PFSK-1 (cell line): ENCODE measurements around the gene SRPK2.

Source experiments
- FOXP2 ChIP-seq: optimal IDR thresholded peaks from 2 replicates; pipeline ENCODE3; 2011; ENCODE audit warnings: borderline replicate concordance, control low read depth, inconsistent platforms; ENCODE audit not compliant: insufficient read depth; ENCODE audit errors: extremely low read length, extremely low read depth
- POLR2AphosphoS5 ChIP-seq: IDR thresholded peaks from 2 replicates; pipeline ENCODE4 v1.6.1; 2012; ENCODE audit warnings: low read depth, mild to moderate bottlenecking, control low read depth, low read length, moderate library complexity
- SIN3A ChIP-seq: IDR thresholded peaks from 2 replicates; pipeline ENCODE4 v1.6.1; 2012; ENCODE audit warnings: mild to moderate bottlenecking, low read length, moderate library complexity, borderline replicate concordance; ENCODE audit not compliant: insufficient read depth
- TAF1 ChIP-seq: IDR thresholded peaks from 2 replicates; pipeline ENCODE4 v1.6.1; 2012; ENCODE audit warnings: low read length, control low read depth, borderline replicate concordance; ENCODE audit not compliant: insufficient read depth
- TF ChIP-seq, protein P1 (sequence below), 2 experiments: IDR thresholded peaks; 2 replicates each; pipeline versions ENCODE4 v1.6.1 to v1.8.0; 2011 to 2012; ENCODE audit warnings: low read depth in 2 of 2, low read length in 2 of 2, control low read depth in 1 of 2, inconsistent platforms in 1 of 2, mild to moderate bottlenecking in 1 of 2, moderate library complexity in 1 of 2; ENCODE audit not compliant: insufficient read depth in 1 of 2

The SRPK2 gene

DNA sequence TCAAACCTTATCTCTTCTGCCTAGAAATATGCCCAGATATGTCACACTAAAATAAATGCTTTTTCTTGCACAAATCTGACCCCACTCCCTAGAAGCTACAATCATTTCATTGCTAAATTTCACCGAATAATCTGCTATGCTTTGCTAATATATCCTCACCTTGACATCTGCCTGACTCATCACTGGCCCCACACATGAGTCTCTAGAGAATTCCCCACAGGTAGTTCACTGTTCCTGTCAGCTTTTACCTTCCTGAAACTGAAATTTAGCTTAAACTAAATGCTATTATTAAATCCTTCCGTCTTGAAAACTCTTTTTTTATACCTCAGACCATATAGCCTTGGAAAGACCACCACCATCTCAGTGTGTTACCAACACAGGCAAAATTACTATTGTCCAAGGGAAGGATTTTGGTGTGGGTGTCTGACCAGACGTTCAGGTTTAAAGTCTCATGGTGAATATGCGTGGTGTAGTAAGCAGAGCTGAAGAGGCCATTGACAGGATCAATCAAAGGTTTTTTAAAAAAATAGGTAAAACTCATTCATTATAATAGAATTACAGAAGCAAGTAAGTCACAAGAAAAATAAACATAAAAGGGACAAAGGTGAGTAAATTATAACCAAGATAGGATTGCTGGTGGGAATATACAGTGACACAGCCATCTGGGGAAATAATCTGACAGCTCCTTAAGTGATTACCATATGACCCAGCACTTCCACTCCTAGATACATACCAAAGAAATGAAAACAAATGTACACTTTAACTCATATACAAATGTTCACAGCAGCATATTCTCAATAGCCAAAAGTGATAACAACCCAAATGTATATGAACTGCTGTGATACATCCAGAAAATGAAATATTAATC is 201.2 kb downstream of the SRPK2 start:
- TF ChIP-seq FOXP2 (no peak), TAF1 (no peak), POLR2AphosphoS5 (no peak), SIN3A (no peak)
- TF ChIP-seq, protein P1, sequence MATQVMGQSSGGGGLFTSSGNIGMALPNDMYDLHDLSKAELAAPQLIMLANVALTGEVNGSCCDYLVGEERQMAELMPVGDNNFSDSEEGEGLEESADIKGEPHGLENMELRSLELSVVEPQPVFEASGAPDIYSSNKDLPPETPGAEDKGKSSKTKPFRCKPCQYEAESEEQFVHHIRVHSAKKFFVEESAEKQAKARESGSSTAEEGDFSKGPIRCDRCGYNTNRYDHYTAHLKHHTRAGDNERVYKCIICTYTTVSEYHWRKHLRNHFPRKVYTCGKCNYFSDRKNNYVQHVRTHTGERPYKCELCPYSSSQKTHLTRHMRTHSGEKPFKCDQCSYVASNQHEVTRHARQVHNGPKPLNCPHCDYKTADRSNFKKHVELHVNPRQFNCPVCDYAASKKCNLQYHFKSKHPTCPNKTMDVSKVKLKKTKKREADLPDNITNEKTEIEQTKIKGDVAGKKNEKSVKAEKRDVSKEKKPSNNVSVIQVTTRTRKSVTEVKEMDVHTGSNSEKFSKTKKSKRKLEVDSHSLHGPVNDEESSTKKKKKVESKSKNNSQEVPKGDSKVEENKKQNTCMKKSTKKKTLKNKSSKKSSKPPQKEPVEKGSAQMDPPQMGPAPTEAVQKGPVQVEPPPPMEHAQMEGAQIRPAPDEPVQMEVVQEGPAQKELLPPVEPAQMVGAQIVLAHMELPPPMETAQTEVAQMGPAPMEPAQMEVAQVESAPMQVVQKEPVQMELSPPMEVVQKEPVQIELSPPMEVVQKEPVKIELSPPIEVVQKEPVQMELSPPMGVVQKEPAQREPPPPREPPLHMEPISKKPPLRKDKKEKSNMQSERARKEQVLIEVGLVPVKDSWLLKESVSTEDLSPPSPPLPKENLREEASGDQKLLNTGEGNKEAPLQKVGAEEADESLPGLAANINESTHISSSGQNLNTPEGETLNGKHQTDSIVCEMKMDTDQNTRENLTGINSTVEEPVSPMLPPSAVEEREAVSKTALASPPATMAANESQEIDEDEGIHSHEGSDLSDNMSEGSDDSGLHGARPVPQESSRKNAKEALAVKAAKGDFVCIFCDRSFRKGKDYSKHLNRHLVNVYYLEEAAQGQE (IDR thresholded peaks at IDR 0.05; ENCODE audit: insufficient read depth in 1 of 2, low read depth in 2 of 2, low read length in 2 of 2) = no peak

DNA sequence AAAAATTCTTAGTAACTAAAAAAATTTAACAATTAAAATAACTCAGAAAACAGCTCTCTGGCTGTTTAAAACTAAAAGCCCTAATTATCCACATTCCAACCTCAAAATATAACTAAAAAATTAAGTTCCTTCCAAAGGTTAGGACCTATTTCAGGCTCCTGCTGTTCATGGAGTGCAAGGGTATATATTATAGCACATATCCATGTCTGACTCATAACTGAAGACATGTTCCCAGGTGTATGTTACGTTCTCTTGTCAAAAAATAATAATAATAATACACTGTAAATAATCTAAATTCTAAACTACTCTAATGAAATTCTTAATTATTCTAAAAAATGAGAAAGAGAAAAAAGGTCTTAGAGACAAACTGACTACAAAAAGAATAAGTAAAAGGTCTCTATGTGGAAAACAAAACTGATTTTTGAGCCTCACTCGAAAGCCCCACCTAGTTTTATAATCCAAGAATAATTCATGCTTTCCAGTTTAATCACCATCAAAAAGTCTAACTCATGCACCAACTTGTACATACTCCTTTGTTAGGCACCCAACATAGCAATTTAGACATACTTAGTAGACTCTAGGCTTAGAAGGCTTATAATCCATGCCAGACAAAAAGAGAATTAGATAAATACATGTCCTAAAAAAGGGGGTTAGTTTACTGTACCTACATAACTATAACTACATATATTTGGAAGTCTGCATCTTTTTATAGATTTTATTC is 203.3 kb downstream of the SRPK2 start:
- TF ChIP-seq POLR2AphosphoS5 = no peak
- TF ChIP-seq, protein P1 (IDR thresholded peaks at IDR 0.05; ENCODE audit: insufficient read depth in 1 of 2, low read depth in 2 of 2, low read length in 2 of 2) = no peak
- TF ChIP-seq SIN3A = no peak
- TF ChIP-seq TAF1 = no peak
- no peak for TF ChIP-seq FOXP2

DNA sequence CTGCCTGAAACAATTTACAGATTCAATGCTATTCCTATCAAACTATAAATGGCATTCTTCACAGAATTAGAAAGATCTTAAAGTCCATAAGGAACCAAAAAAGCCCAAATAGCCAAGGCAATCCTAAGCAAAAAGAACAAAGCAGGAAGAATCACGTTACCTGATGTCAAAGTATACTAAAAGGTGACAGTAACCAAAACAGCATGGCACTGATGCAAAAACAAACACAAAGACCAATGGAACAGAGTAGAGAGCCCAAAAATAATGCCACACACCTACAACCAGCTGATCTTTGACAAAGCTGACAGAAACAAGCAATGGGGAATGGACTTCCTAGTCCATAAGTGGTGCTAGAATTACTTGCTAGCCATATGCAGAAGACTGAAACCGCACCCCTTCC is 208.7 kb downstream of the SRPK2 start:
- TF ChIP-seq TAF1 (no peak), FOXP2 (no peak), POLR2AphosphoS5 (no peak), SIN3A (no peak)
- TF ChIP-seq, protein P1 (IDR thresholded peaks at IDR 0.05; ENCODE audit: insufficient read depth in 1 of 2, low read depth in 2 of 2, low read length in 2 of 2) = no peak

DNA sequence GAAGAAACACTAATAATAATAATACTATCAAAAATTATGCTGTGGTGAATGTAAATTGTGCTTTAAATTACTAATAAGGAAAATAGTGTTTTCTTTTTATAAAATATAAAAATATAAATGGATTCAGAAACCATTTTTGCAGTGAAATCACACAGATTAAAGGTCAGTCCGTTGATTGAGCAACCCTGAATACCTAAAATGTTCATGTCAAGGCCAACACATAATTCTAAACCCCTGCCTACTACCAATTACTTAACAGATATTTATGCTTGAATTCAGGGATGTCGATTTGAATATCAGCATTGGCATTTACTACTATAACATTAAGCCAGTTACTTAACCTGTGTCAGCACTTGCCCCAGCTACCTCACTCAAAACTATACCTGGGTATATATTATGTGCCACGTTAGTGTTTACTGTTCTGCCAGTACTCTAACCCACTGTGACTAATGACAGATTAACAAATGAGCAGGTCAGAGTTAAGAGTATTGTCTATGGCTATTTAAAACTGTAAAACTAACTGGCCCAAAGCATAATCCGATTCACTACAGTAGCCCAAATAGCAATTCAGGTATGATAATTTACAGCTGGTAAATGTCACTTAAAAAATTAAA is 209.7 kb downstream of the SRPK2 start:
- TF ChIP-seq SIN3A (no peak), FOXP2 (no peak), TAF1 (no peak), POLR2AphosphoS5 (no peak)
- TF ChIP-seq, protein P1 (IDR thresholded peaks at IDR 0.05; ENCODE audit: insufficient read depth in 1 of 2, low read depth in 2 of 2, low read length in 2 of 2) = no peak
